Smooth muscle cell (in vitro differentiated cells): ENCODE measurements around the gene SPRY4. TPM values are rescaled to one million over a fixed set of nuclear protein-coding genes. Genes with fewer than 3 reads are reported as not detected.

Experiments
- DNase-seq: peaks from one replicate; lab custom pipeline; 2025; ENCODE audit not compliant: unreplicated experiment; lab: John Stamatoyannopoulos, UW
- H2AFZ ChIP-seq: fragments of 200-600 bp; sonication (generic); 2 replicates; pipeline ENCODE4 v1.6.0; 2016; ENCODE audit warnings: antibody characterized with exemption, low read depth, mild to moderate bottlenecking
- H3F3A ChIP-seq: fragments of 200-600 bp; sonication (generic); 2 replicates; pipeline ENCODE4 v1.6.0; 2017; ENCODE audit warnings: antibody characterized with exemption, low read depth
- H3K27ac ChIP-seq: fragments of 200-600 bp; sonication (generic); 2 replicates; pipeline ENCODE4 v1.5.1; 2016; ENCODE audit warnings: low read depth, mild to moderate bottlenecking
- H3K27me3 ChIP-seq: fragments of 200-600 bp; sonication (generic); 2 replicates; pipeline ENCODE4 v1.6.1; 2016; ENCODE audit warnings: low read depth, mild to moderate bottlenecking
- H3K36me3 ChIP-seq: fragments of 200-600 bp; sonication (generic); 2 replicates; pipeline ENCODE4 v1.5.1; 2016; ENCODE audit warnings: low read depth
- H3K4me1 ChIP-seq: fragments of 200-600 bp; sonication (generic); 2 replicates; pipeline ENCODE4 v1.5.1; 2016; ENCODE audit warnings: low read depth
- H3K4me2 ChIP-seq: fragments of 200-600 bp; sonication (generic); 2 replicates; pipeline ENCODE4 v1.6.0; 2016; ENCODE audit warnings: mild to moderate bottlenecking
- H3K4me3 ChIP-seq: fragments of 200-600 bp; sonication (generic); 2 replicates; pipeline ENCODE4 v1.5.1; 2016; ENCODE audit warnings: mild to moderate bottlenecking
- H3K79me2 ChIP-seq: fragments of 200-600 bp; sonication (generic); 2 replicates; pipeline ENCODE4 v1.6.0; 2016; ENCODE audit warnings: low read depth, mild to moderate bottlenecking
- H3K9ac ChIP-seq: fragments of 200-600 bp; sonication (generic); 2 replicates; pipeline ENCODE4 v1.6.0; 2016; ENCODE audit warnings: low read depth
- H3K9me3 ChIP-seq: fragments of 200-600 bp; sonication (generic); replicated peaks from 2 replicates; pipeline ENCODE4 v1.5.1; 2016; ENCODE audit warnings: low read depth
- H4K20me1 ChIP-seq: fragments of 200-600 bp; sonication (generic); 2 replicates; pipeline ENCODE4 v1.6.0; 2016; ENCODE audit warnings: low read depth
- CTCF ChIP-seq: fragments of 200-600 bp; sonication (generic); IDR thresholded peaks from 2 replicates; pipeline ENCODE4 v1.5.1; 2017; ENCODE audit warnings: borderline replicate concordance, mild to moderate bottlenecking, antibody characterized with exemption; ENCODE audit not compliant: insufficient read depth, poor library complexity, severe bottlenecking
- whole genome bisulfite sequencing: methylation state at CpG from one replicate; pipeline ENCODE4 v1.1.7; 2016; ENCODE audit warnings: low lambda C conversion rate; 5-methylcytosine and 5-hydroxymethylcytosine counted together
- polyA plus RNA-seq: library from polyadenylated mRNA; unstranded; fragments of >200 nt; fragmentation: Nextera tagmentation; extraction: Ambion mirVana; gene quantifications from 2 replicates; pipeline ENCODE4 v1.2.1, GENCODE V29; 2016
- total RNA-seq: library from RNA; depleted of rRNA; stranded (reverse); fragments of >200 nt; gene quantifications from 2 replicates; pipeline ENCODE4 v1.2.3, GENCODE V29; 2014

SPRY4 gene
- total and polyA plus RNA-seq, 2 experiments from 2014 or later = 49.3 to 74.2 TPM

GRCh38 chr5:142307146-142307890, 17.5 kb downstream of the SPRY4 start:
- H3K36me3 ChIP-seq = no peaks in the 10 kb centered on the region
- no peak for DNase-seq
- no peak overlapping the region for H3K4me2 ChIP-seq
- no peak for TF ChIP-seq CTCF
- peaks cover 64% of the 10 kb centered on the region for H3K79me2 ChIP-seq
- peaks cover 39% of the 10 kb centered on the region for H3F3A ChIP-seq
- H3K27me3 ChIP-seq = no peaks in the 10 kb centered on the region
- no peak overlapping the region for H2AFZ ChIP-seq
- WGBS = 73% methylated on average over 7 of the region's 7 CpGs
- H3K9ac ChIP-seq = no peak overlapping the region
- peaks cover 99% of the 10 kb centered on the region for H4K20me1 ChIP-seq
- H3K4me3 ChIP-seq = no peak overlapping the region
- peak overlapping the region; percentile 22 for H3K27ac ChIP-seq
- no peaks in the 10 kb centered on the region for H3K9me3 ChIP-seq
- H3K4me1 ChIP-seq = no peaks in the 10 kb centered on the region

- WGBS = 69% methylated on average over 6 of the region's 6 CpGs
- Histone ChIP-seq H4K20me1 (peaks cover 99% of the 10 kb centered on the region), H3K9ac (no peak overlapping the region), H3K4me2 (no peak overlapping the region), H2AFZ (no peak overlapping the region), H3K4me1 (no peaks in the 10 kb centered on the region), H3K27me3 (no peaks in the 10 kb centered on the region), H3K27ac (peak overlapping the region; percentile 24), H3F3A (peaks cover 32% of the 10 kb centered on the region), H3K36me3 (no peaks in the 10 kb centered on the region), H3K4me3 (no peak overlapping the region), H3K9me3 (no peaks in the 10 kb centered on the region), H3K79me2 (peaks cover 56% of the 10 kb centered on the region)
- DNase-seq = no peak
- TF ChIP-seq CTCF = no peak
These were observed 18.7 kb downstream of the SPRY4 start for GRCh38 chr5:142306077-142306502.

- Histone ChIP-seq H3F3A (peaks cover 23% of the 10 kb centered on the region), H3K27me3 (no peaks in the 10 kb centered on the region), H3K4me3 (no peak overlapping the region), H4K20me1 (peaks cover 94% of the 10 kb centered on the region), H3K9ac (no peak overlapping the region), H2AFZ (no peak overlapping the region), H3K27ac (peak overlapping the region; percentile 40), H3K36me3 (no peaks in the 10 kb centered on the region), H3K4me2 (no peak overlapping the region), H3K9me3 (no peaks in the 10 kb centered on the region), H3K79me2 (peaks cover 56% of the 10 kb centered on the region), H3K4me1 (no peaks in the 10 kb centered on the region)
- DNase-seq = no peak
- WGBS = 100% methylated on average over 3 of the region's 3 CpGs
- TF ChIP-seq CTCF = no peak
These were observed 19.6 kb downstream of the SPRY4 start for GRCh38 chr5:142305211-142305610.
